SK-N-SH (cell line): ENCODE data around the gene CAND1. TPM values are rescaled to one million over a fixed set of nuclear protein-coding genes. Genes with fewer than 3 reads are reported as not detected.

ENCODE experiments used
- CTCF ChIA-PET: fragments of 300-600, 350-600 bp; formaldehyde crosslinking; extraction: SDS; loops from one replicate; lab custom pipeline; 2021; lab: Yijun Ruan, JAX
- POLR2A ChIA-PET: fragments of 350-600 bp; sonication (Branson Sonifier 250); formaldehyde crosslinking; extraction: SDS; loops from one replicate; lab custom pipeline; 2020; ENCODE audit warnings: antibody characterized with exemption, inconsistent platforms; lab: Yijun Ruan, JAX
- DNase-seq: peaks from one replicate; pipeline ENCODE4 v3.0.0; 2012
- H2AFZ ChIP-seq: fragments of 200-600 bp; sonication (generic); 2 replicates; pipeline ENCODE4 v1.8.1; 2016; ENCODE audit warnings: antibody characterized with exemption, mild to moderate bottlenecking, low read depth
- H3F3A ChIP-seq: fragments of 200-600 bp; sonication (generic); replicated peaks from 2 replicates; pipeline ENCODE3; 2016; ENCODE audit warnings: antibody characterized with exemption, mild to moderate bottlenecking; ENCODE audit not compliant: insufficient read depth
- H3K27ac ChIP-seq, 2 experiments: fragments of 200-500 bp in 1 of 2; fragments of 200-600 bp in 1 of 2; sonication (Bioruptor generic) in 1 of 2; sonication (generic), shearing (Covaris generic) in 1 of 2; 2 replicates each; pipeline versions ENCODE4 v1.5.1 to v1.6.1; 2014 to 2016; ENCODE audit warnings: low read depth in 2 of 2, inconsistent platforms in 1 of 2, low read length in 1 of 2, mild to moderate bottlenecking in 1 of 2, mixed read lengths in 1 of 2
- H3K27me3 ChIP-seq: fragments of 200-600 bp; sonication (generic), shearing (Covaris generic); 2 replicates; pipeline ENCODE4 v1.6.1; 2016; ENCODE audit warnings: mixed run types; ENCODE audit not compliant: insufficient read depth
- H3K36me3 ChIP-seq, 2 experiments: fragments of 200-500 bp in 1 of 2; fragments of 200-600 bp in 1 of 2; sonication (Bioruptor generic) in 1 of 2; sonication (generic) in 1 of 2; replicated peaks in 1 of 2; 2 replicates each; pipeline versions ENCODE3 to v1.5.1; 2014 to 2016; ENCODE audit warnings: low read length in 1 of 2, mild to moderate bottlenecking in 1 of 2; ENCODE audit not compliant: insufficient read depth in 2 of 2, control insufficient read depth in 1 of 2
- H3K4me1 ChIP-seq, 2 experiments: fragments of 200-500 bp in 1 of 2; fragments of 200-600 bp in 1 of 2; sonication (Bioruptor generic) in 1 of 2; sonication (generic), shearing (Covaris generic) in 1 of 2; 2 replicates each; pipeline versions ENCODE4 v1.5.1 to v1.6.1; 2014 to 2016; ENCODE audit warnings: low read depth in 1 of 2, low read length in 1 of 2, mixed run types in 1 of 2; ENCODE audit not compliant: insufficient read depth in 2 of 2, control insufficient read depth in 1 of 2
- H3K4me2 ChIP-seq: fragments of 200-600 bp; sonication (generic), shearing (Covaris generic); 2 replicates; pipeline ENCODE4 v1.6.1; 2017; ENCODE audit warnings: mixed run types
- H3K4me3 ChIP-seq, 2 experiments: fragments of 200-500 bp in 1 of 2; fragments of 200-600 bp in 1 of 2; sonication (Bioruptor generic) in 1 of 2; sonication (generic), shearing (Covaris generic) in 1 of 2; 2 replicates each; pipeline versions ENCODE4 v1.5.1 to v1.8.1; 2014 to 2016; ENCODE audit warnings: low read depth in 2 of 2, inconsistent platforms in 1 of 2, low read length in 1 of 2, mild to moderate bottlenecking in 1 of 2, mixed read lengths in 1 of 2, moderate library complexity in 1 of 2
- H3K79me2 ChIP-seq: fragments of 200-600 bp; sonication (generic); 2 replicates; pipeline ENCODE4 v1.8.1; 2017; ENCODE audit warnings: mild to moderate bottlenecking; ENCODE audit not compliant: insufficient read depth
- H3K9ac ChIP-seq: fragments of 200-600 bp; sonication (generic); 2 replicates; pipeline ENCODE4 v1.6.1; 2017; ENCODE audit warnings: mixed run types
- H3K9me2 ChIP-seq: fragments of 200-600 bp; sonication (generic); 2 replicates; pipeline ENCODE4 v1.6.1; 2017; ENCODE audit warnings: mixed run types
- H3K9me3 ChIP-seq: fragments of 200-600 bp; sonication (generic); 2 replicates; pipeline ENCODE4 v1.6.1; 2017; ENCODE audit warnings: mixed run types, mild to moderate bottlenecking, moderate library complexity
- H4K20me1 ChIP-seq: fragments of 200-600 bp; sonication (generic); 2 replicates; pipeline ENCODE4 v1.6.1; 2017; ENCODE audit warnings: mild to moderate bottlenecking, mixed run types; ENCODE audit not compliant: insufficient read depth
- CHD2 ChIP-seq: fragments of 150-350 bp; IDR thresholded peaks from 2 replicates; pipeline ENCODE4 v1.6.1; 2018; ENCODE audit warnings: low read length; ENCODE audit not compliant: partially characterized antibody
- EZH2phosphoT487 ChIP-seq: fragments of 200-600 bp; sonication (generic); IDR thresholded peaks from 2 replicates; pipeline ENCODE4 v1.6.1; 2017; ENCODE audit warnings: low read depth, mixed run types, mild to moderate bottlenecking, antibody characterized with exemption, moderate library complexity, borderline replicate concordance
- FOSL2 ChIP-seq: IDR thresholded peaks from 2 replicates; pipeline ENCODE4 v1.4.0; 2012; ENCODE audit warnings: low read depth, mild to moderate bottlenecking, moderate library complexity, borderline replicate concordance
- FOXJ3 ChIP-seq: sonication (generic); formaldehyde crosslinking; IDR thresholded peaks from 2 replicates; pipeline ENCODE4 v1.5.1; 2020; ENCODE audit warnings: mild to moderate bottlenecking, missing genetic modification reagents
- GABPA ChIP-seq: IDR thresholded peaks from 2 replicates; pipeline ENCODE4 v1.4.0; 2012; ENCODE audit warnings: low read depth, mild to moderate bottlenecking
- MXI1 ChIP-seq: IDR thresholded peaks from 2 replicates; pipeline ENCODE4 v1.6.1; 2012; ENCODE audit warnings: mild to moderate bottlenecking, low read depth, low read length, improper control_type of control experiment
- NRF1 ChIP-seq: IDR thresholded peaks from 2 replicates; pipeline ENCODE4 v1.6.1; 2012; ENCODE audit warnings: low read depth, mild to moderate bottlenecking, low read length
- REST ChIP-seq: IDR thresholded peaks from 2 replicates; pipeline ENCODE4 v1.6.1; 2012; ENCODE audit warnings: mild to moderate bottlenecking, low read depth, low read length, moderate library complexity
- TAF1 ChIP-seq: IDR thresholded peaks from 2 replicates; pipeline ENCODE4 v1.6.1; 2012; ENCODE audit warnings: low read depth, mild to moderate bottlenecking, low read length, moderate library complexity, borderline replicate concordance
- TCF12 ChIP-seq: IDR thresholded peaks from 2 replicates; pipeline ENCODE4 v1.4.0; 2012
- TEAD4 ChIP-seq: IDR thresholded peaks from 2 replicates; pipeline ENCODE4 v1.4.0; 2012; ENCODE audit warnings: mild to moderate bottlenecking, borderline replicate concordance; ENCODE audit not compliant: insufficient read depth
- USF2 ChIP-seq: fragments of 150-350 bp; IDR thresholded peaks from 2 replicates; pipeline ENCODE4 v1.6.1; 2017; ENCODE audit warnings: antibody characterized with exemption, low read length, low read depth, borderline replicate concordance
- ZBTB33 ChIP-seq: IDR thresholded peaks from 2 replicates; pipeline ENCODE4 v1.4.0; 2012; ENCODE audit warnings: low read depth, borderline replicate concordance
- WGBS: methylation state at CpG from one replicate; pipeline ENCODE4 v1.1.6; 2017; ENCODE audit warnings: low lambda C conversion rate; 5-methylcytosine and 5-hydroxymethylcytosine counted together
- polyA plus RNA-seq, 3 experiments: library from polyadenylated mRNA; depleted of rRNA; stranded (reverse); fragments of >200 nt; gene quantifications; 2 replicates each; pipeline ENCODE4 v1.2.3, GENCODE V29; 2012

Gene CAND1
- polyA plus RNA-seq, 1 of the 3 experiments (the other 2 are of a cell fraction), result 17.4 TPM

- Histone ChIP-seq H2AFZ (no peak overlapping the region), H3K9me3 (no peaks in the 10 kb centered on the region), H3K9me2 (no peaks in the 10 kb centered on the region), H3K27me3 (no peaks in the 10 kb centered on the region), H3K4me3 (no peak overlapping the region), H3K79me2 (peaks cover 94% of the 10 kb centered on the region), H4K20me1 (peaks cover 53% of the 10 kb centered on the region), H3K4me2 (no peak overlapping the region), H3K4me1 (no peaks in the 10 kb centered on the region), H3F3A (no peaks in the 10 kb centered on the region), H3K9ac (no peak overlapping the region), H3K27ac (no peak overlapping the region), H3K36me3 (peaks cover 31 to 45% of the 10 kb centered on the region in 2 experiments)
- ChIA-PET POLR2A (no interaction called here), CTCF (no interaction called here)
- WGBS, result 92% methylated on average over 2 of the region's 2 CpGs
- DNase-seq, result no peak
- no peak for TF ChIP-seq EZH2phosphoT487
- no peak for TF ChIP-seq TEAD4
- no peak for TF ChIP-seq MXI1
- TF ChIP-seq CHD2, result no peak
- TF ChIP-seq FOXJ3 (CRISPR knock-in tag), result no peak
- no peak for TF ChIP-seq NRF1
- TF ChIP-seq REST, result no peak
- TF ChIP-seq TAF1, result no peak
- TF ChIP-seq GABPA, result no peak
- TF ChIP-seq FOSL2, result no peak
- TF ChIP-seq TCF12, result no peak
- TF ChIP-seq ZBTB33, result no peak
- no peak for TF ChIP-seq USF2
These were observed 21.2 kb downstream of the CAND1 start for GRCh38 chr12:67290378-67290777.
